ENCODE measurements around the gene YY1. TPM values are rescaled to one million over a fixed set of nuclear protein-coding genes. Genes with fewer than 3 reads are reported as not detected.

Gene YY1
- total RNA-seq, 1 donor from 2014 or later = 48.1 TPM

DNA sequence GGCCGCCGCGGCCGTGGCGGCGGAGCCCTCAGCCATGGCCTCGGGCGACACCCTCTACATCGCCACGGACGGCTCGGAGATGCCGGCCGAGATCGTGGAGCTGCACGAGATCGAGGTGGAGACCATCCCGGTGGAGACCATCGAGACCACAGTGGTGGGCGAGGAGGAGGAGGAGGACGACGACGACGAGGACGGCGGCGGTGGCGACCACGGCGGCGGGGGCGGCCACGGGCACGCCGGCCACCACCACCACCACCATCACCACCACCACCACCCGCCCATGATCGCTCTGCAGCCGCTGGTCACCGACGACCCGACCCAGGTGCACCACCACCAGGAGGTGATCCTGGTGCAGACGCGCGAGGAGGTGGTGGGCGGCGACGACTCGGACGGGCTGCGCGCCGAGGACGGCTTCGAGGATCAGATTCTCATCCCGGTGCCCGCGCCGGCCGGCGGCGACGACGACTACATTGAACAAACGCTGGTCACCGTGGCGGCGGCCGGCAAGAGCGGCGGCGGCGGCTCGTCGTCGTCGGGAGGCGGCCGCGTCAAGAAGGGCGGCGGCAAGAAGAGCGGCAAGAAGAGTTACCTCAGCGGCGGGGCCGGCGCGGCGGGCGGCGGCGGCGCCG lies 381 bp downstream of the YY1 start:
- DNase-seq = peak; percentile 57
- ATAC-seq (ENCODE audit: poor library complexity) = no peak
- intact Hi-C loops (cut with DNase I) = no loop called here

DNA sequence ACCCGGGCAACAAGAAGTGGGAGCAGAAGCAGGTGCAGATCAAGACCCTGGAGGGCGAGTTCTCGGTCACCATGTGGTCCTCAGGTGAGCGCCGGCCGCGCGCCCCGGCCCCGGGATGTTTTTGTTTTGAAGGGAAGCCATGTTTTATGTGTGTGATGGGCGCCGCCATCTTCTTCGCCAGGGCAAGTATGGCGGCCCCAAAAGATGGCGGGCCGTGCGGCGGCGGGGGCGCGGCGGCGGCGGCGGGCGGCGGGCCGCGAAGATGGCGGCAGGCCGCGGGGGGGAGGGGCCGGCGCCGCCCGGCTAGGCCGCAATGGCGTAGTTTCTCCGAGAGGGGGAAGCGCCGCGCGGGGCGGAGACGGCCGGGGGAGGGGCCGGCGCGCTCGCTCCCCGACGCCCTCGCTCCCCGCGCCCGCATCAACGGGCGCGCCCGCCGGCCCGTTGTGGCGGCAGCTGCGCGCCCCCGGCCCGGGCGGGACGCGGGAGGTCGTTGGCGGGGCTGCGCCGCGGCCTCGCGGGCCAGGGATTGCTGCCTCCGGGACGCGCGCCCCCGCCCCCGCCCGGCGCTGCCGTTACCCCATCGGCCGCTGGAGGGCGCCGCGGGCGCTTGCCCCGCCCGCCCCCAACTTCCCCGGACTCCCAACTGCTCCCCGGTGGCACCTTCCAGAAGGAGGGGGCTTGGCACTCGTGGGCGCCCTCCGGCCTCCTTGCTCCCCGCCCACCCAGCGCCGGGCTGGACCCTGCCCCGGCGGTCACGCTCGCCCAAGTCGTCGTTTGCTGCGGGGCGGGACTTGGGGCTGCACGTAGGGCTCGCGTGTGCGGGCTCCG lies 1.1 kb downstream of the YY1 start:
- intact Hi-C loops (cut with DNase I) = no loop called here
- DNase-seq = peak; percentile 93
- peak; percentile 70 for ATAC-seq (ENCODE audit: poor library complexity)

- DNase-seq = no peak
- ATAC-seq (ENCODE audit: poor library complexity) = no peak
- intact Hi-C loops (cut with DNase I) = no loop called here
These were observed 1.7 kb downstream of the YY1 start for GRCh38 chr14:100240668-100241032.

- ATAC-seq (ENCODE audit: poor library complexity) = no peak
- intact Hi-C loops (cut with DNase I) = no loop called here
- no peak for DNase-seq
These were observed 2.3 kb downstream of the YY1 start for GRCh38 chr14:100241279-100241678.

- ATAC-seq (ENCODE audit: poor library complexity) (no peak), DNase-seq (no peak)
- intact Hi-C loops (cut with DNase I) = no loop called here
These were observed 4.1 kb downstream of the YY1 start for GRCh38 chr14:100243020-100243419.

- ATAC-seq (ENCODE audit: poor library complexity) (peak; percentile 66), DNase-seq (no peak)
- intact Hi-C loops (cut with DNase I) = no loop called here
These were observed 8.0 kb downstream of the YY1 start for GRCh38 chr14:100246809-100247428.

GRCh38 chr14:100250732-100251465 lies 12.0 kb downstream of the YY1 start:
- intact Hi-C loops (cut with DNase I) = no loop called here
- no peak for ATAC-seq (ENCODE audit: poor library complexity)

GRCh38 chr14:100252684-100253083 lies 13.7 kb downstream of the YY1 start:
- intact Hi-C loops (cut with DNase I) = no loop called here
- DNase-seq (no peak), ATAC-seq (ENCODE audit: poor library complexity) (no peak)

More at GRCh38 chr14:100250732-100251465, 12.0 kb downstream of the YY1 start:
- no peak for DNase-seq

- ATAC-seq (ENCODE audit: poor library complexity) = no peak
- intact Hi-C loops (cut with DNase I) = no loop called here
- DNase-seq = no peak
These were observed 17.5 kb downstream of the YY1 start for GRCh38 chr14:100256339-100256895.

- ATAC-seq (ENCODE audit: poor library complexity) (no peak), DNase-seq (no peak)
- intact Hi-C loops (cut with DNase I) = no loop called here
These were observed 22.7 kb downstream of the YY1 start for GRCh38 chr14:100261621-100262020.

DNA sequence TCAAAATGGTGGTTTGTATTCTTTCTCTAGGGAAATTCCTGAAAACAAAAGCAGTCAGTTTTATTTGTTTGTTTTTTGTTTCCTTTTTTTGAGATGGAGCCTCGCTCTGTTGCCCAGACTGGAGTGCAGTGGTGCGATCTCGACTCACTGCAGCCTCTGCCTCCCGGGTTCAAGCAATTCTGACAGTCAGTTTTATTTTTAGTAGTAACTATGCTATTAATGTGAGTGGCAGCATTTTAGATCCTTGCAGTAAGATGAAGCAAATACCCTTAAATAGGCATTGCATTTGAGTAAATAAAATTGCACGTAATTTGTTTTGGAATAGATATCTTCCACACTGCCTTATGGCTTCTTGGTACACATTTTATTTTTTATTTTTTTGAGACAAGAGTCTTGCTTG lies 23.6 kb downstream of the YY1 start:
- ATAC-seq (ENCODE audit: poor library complexity) (peak; percentile 20), DNase-seq (no peak)
- intact Hi-C loops (cut with DNase I) = no loop called here

DNA sequence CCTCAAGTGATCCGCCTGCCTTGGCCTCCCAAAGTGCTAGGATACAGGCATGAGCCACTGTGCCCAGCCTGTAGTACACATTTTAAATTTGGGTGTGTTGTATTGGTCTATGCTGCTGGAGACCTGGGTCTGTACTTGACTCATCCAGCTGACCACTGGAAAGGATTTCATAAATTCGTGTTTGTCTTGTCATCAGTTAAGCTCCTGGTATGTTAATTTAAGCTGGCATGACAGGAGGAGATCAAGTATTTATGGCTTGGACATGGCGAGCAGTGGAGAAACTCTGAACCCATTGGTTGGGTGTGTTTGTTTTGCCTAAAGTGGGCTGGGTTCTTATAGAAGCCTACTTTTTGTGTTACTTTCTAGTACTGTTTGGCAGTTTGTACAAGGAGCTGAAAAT lies 24.2 kb downstream of the YY1 start:
- DNase-seq (no peak), ATAC-seq (ENCODE audit: poor library complexity) (no peak)
- intact Hi-C loops (cut with DNase I) = no loop called here

DNA sequence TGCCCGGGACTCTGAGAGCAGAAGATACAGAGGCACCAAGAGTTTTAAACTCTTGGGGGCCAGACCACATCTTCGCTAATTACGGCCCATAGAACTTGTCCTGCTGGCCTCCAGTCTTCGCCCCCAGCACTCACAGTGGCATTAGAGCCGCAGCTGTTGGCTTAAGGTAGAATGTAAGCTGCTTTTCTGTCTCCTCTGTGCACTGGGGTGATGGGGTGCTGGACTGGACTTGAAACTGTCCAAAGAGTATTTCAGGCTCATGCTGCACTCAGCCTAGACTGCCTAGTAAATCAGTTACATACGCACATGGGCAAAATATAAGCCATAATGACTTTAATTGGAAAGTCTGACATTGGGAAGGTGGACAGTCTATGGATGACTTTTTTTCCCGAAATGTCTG lies 29.0 kb downstream of the YY1 start:
- intact Hi-C loops (cut with DNase I) = no loop called here
- no peak for DNase-seq
- no peak for ATAC-seq (ENCODE audit: poor library complexity)

DNA sequence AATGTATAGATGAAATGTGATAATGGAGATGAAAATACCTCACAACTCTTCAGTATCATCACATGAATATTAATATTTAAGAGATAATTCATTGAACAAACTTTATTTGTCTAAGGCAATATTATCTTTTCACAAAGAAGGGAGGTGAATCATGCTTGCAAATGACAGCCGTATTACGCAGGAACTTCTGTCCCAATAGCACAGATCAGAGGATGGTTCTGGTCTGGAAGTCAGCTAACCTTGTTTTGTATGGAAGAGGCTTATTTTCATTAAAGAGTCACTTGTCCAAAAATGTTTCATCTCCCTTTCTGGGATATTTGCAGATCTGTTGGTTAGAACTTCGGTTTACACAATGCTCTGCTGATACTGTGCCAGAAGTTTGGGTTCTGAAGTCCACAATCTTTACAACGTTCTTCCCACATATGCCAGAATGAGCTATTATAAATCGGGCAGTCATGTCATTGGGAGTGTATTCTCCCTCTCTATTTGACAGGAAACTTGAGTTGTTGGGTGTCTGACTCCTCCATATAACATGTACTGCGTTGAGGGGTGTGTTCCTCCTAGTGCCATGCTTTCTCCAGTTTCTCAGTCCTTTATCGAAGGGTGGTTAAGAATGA lies 29.8 kb downstream of the YY1 start:
- DNase-seq (no peak), ATAC-seq (ENCODE audit: poor library complexity) (no peak)
- intact Hi-C loops (cut with DNase I) = no loop called here

DNA sequence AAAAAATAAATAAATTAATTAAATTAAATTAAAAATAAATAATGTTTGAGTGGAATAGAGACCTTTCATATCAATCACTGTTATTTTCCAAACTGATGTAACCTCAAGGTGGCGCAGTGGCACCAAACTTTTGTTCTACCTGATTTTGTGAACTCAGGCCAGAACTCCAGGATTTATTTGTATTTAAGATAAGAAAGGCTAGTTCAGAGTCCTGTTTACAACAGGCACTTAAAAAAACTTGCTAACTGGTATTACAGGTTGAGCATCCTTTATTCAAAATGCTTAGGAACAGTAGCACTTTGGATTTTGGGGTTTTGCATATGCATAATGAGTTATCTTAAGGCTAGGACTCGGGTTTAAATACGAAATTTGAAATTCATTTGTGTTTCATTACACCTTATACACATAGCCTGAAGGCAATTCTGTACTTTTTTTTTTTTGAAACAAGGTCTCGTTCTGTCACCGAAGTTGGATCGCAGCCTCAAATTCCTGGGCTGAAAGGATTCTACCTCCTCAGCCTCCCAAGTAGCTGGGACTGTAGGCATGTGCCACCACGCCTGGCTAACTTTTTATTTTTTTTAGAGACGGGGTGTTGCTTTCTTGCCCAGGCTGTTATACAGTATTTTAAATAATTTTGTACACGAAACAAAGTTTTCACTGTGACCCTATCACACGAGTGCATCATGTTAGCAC lies 32.4 kb downstream of the YY1 start:
- ATAC-seq (ENCODE audit: poor library complexity) (peak; percentile 30), DNase-seq (no peak)
- intact Hi-C loops (cut with DNase I) = no loop called here

- ATAC-seq (ENCODE audit: poor library complexity) (no peak), DNase-seq (no peak)
- intact Hi-C loops (cut with DNase I) = no loop called here
These were observed 35.3 kb downstream of the YY1 start for GRCh38 chr14:100274250-100274649.

GRCh38 chr14:100275214-100275613 lies 36.3 kb downstream of the YY1 start:
- intact Hi-C loops (cut with DNase I) = no loop called here
- no peak for ATAC-seq (ENCODE audit: poor library complexity)

GRCh38 chr14:100278702-100279101 lies 39.8 kb downstream of the YY1 start:
- intact Hi-C loops (cut with DNase I) = no loop called here
- no peak for DNase-seq
- no peak for ATAC-seq (ENCODE audit: poor library complexity)

More at GRCh38 chr14:100275214-100275613, 36.3 kb downstream of the YY1 start:
- no peak for DNase-seq
